ENCODE measurements around the gene NCAPD2. TPM values are rescaled to one million over a fixed set of nuclear protein-coding genes. Genes with fewer than 3 reads are reported as not detected.

Gene NCAPD2
- total RNA-seq, 2 donors from 2014 or later = 19.9 to 26.7 TPM

DNA sequence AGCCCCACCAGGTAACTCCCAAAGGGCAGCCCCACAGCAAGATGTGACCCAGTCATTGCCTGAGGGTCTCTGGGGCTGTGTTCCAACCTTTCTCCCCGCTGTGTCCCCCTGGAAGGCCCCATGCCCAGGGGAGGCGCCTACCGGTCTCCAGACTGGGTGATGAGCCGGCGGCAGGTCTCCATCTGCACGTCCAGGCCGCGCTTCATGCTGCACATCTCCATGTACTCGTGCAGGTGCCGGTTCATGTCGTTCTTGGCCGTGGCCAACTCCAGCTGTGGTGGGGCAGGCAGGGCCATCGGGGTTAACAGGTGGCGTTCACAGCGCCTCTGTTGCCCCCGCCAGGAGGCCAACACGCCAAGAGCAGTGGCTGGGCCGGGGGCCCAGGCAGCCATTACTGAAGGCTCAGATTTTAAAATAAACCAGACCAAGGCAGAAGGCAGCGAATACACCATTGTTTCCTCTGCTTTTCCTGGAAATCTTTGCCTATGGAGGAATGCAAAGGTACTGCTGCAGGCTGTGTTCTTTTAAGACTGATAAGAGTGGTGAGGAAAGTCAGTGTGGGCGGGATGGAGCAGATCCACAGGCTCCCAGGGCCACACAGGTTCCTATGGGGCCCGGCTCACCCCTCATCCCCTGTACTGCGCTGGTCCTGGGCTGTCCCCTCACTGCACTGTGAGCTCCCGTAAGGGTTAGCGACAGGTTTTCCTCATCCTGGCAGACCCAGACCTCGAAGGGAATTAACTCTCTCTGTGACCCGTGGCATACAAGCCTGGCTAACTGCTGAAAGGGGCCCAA, 47.7 kb downstream of the NCAPD2 start:
- no peak for DNase-seq (ENCODE audit: low spot score)
- no peaks in the 10 kb centered on the region for H3K9me3 ChIP-seq
- no peak for TF ChIP-seq CTCF (IDR thresholded peaks at IDR 0.05)
- H3K36me3 ChIP-seq = peaks cover 36% of the 10 kb centered on the region
- peak overlapping the region; percentile 67 to 97 for H3K27ac ChIP-seq
- peaks cover 7 to 44% of the 10 kb centered on the region in 2 donors for H3K4me1 ChIP-seq (ENCODE audit: control insufficient read depth in 1 of 2, low read depth in 2 of 2)
- H3K4me3 ChIP-seq = no peak overlapping the region
- no peak for ATAC-seq (ENCODE audit: insufficient number of reproducible peaks, low FRiP score, low read depth)
- no peaks in the 10 kb centered on the region for H3K27me3 ChIP-seq (replicated peaks; ENCODE audit: insufficient read depth)

GRCh38 chr12:6542209-6543009, 48.5 kb downstream of the NCAPD2 start:
- no peak for DNase-seq (ENCODE audit: low spot score)
- Histone ChIP-seq H3K4me3 (no peak overlapping the region), H3K27me3 (replicated peaks; ENCODE audit: insufficient read depth) (no peaks in the 10 kb centered on the region), H3K36me3 (peaks cover 36% of the 10 kb centered on the region), H3K4me1 (ENCODE audit: control insufficient read depth in 1 of 2, low read depth in 2 of 2) (peaks cover 3 to 36% of the 10 kb centered on the region in 2 donors), H3K9me3 (no peaks in the 10 kb centered on the region), H3K27ac (peak overlapping the region; percentile 67 to 97)
- no peak for ATAC-seq (ENCODE audit: insufficient number of reproducible peaks, low FRiP score, low read depth)
- no peak for TF ChIP-seq CTCF (IDR thresholded peaks at IDR 0.05)

GRCh38 chr12:6546016-6546415, 52.1 kb downstream of the NCAPD2 start:
- peaks cover 33 to 45% of the 10 kb centered on the region in 2 donors for H3K4me1 ChIP-seq (ENCODE audit: control insufficient read depth in 1 of 2, low read depth in 2 of 2)
- no peak for DNase-seq (ENCODE audit: low spot score)
- H3K27me3 ChIP-seq (replicated peaks; ENCODE audit: insufficient read depth) = no peaks in the 10 kb centered on the region
- no peak for ATAC-seq (ENCODE audit: insufficient number of reproducible peaks, low FRiP score, low read depth)
- H3K36me3 ChIP-seq = peaks cover 52% of the 10 kb centered on the region
- no peak overlapping the region for H3K4me3 ChIP-seq
- no peak overlapping the region for H3K27ac ChIP-seq
- no peaks in the 10 kb centered on the region for H3K9me3 ChIP-seq
- no peak for TF ChIP-seq CTCF (IDR thresholded peaks at IDR 0.05)

DNA sequence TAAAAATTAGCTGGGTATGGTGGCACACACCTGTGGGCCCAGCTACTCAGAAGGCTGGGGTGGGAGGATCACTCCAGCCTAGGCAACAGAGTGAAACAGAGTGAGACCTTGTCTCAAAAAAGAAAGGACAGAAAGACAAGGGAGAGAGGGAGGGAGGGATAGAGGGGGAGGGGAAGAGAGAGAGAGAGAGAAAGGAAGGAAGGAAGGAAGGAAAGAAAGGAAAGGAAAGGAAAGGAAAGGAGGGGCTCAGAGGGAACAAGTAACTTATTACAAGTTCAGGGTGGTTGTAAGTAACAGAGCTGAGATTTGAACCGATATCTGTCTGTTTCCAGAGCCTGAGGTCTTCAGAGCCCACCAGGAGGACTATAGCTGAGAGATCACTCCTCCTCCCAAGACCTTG, 53.7 kb downstream of the NCAPD2 start:
- DNase-seq (ENCODE audit: low spot score) (no peak), ATAC-seq (ENCODE audit: insufficient number of reproducible peaks, low FRiP score, low read depth) (no peak)
- peaks cover 45 to 54% of the 10 kb centered on the region in 2 donors for H3K4me1 ChIP-seq (ENCODE audit: control insufficient read depth in 1 of 2, low read depth in 2 of 2)
- no peak overlapping the region for H3K4me3 ChIP-seq
- no peaks in the 10 kb centered on the region for H3K27me3 ChIP-seq (replicated peaks; ENCODE audit: insufficient read depth)
- H3K36me3 ChIP-seq = peaks cover 52% of the 10 kb centered on the region
- peak overlapping the region in 1 of 2 donors; percentile 98 for H3K27ac ChIP-seq
- no peak for TF ChIP-seq CTCF (IDR thresholded peaks at IDR 0.05)
- no peaks in the 10 kb centered on the region for H3K9me3 ChIP-seq

DNA sequence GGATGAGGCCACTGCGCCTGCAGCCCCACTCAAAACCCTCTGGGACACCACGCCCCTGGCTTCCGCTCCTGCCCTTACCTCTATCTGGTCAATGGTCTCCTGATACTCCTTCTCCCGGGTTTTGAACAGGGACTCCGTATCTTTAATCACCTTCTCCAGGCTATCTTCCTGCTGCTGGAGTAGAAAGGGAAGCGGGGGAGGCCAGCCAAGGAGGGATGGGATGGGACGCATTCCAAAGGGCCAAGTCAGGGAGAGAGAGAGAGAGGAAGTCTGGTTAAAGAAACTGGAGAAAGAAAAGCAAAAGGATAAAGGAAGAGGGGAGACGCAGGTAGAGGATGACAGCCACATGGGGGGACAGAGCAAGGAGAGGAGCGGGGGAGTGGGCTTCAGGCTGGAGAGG, 54.1 kb downstream of the NCAPD2 start:
- Histone ChIP-seq H3K36me3 (peaks cover 49% of the 10 kb centered on the region), H3K9me3 (no peaks in the 10 kb centered on the region), H3K4me3 (no peak overlapping the region), H3K27ac (peak overlapping the region; percentile 59 to 98), H3K27me3 (replicated peaks; ENCODE audit: insufficient read depth) (no peaks in the 10 kb centered on the region), H3K4me1 (ENCODE audit: control insufficient read depth in 1 of 2, low read depth in 2 of 2) (peaks cover 50 to 58% of the 10 kb centered on the region in 2 donors)
- TF ChIP-seq CTCF (IDR thresholded peaks at IDR 0.05) = no peak
- ATAC-seq (ENCODE audit: insufficient number of reproducible peaks, low FRiP score, low read depth) (no peak), DNase-seq (ENCODE audit: low spot score) (no peak)
